ENCODE data around the gene LMO3.

LMO3 gene

DNA sequence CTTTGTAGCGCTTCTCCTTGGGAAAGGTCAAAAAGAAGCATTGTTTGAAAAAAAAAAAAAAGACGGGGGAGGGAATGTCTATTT lies at the start of gene LMO3:
Gene LMO3, minus strand, starts transcription at position 46 of the 84 bp plus-strand sequence. CDS start 5,302 bp downstream, outside the sequence.
- no peak for DNase-seq

DNA sequence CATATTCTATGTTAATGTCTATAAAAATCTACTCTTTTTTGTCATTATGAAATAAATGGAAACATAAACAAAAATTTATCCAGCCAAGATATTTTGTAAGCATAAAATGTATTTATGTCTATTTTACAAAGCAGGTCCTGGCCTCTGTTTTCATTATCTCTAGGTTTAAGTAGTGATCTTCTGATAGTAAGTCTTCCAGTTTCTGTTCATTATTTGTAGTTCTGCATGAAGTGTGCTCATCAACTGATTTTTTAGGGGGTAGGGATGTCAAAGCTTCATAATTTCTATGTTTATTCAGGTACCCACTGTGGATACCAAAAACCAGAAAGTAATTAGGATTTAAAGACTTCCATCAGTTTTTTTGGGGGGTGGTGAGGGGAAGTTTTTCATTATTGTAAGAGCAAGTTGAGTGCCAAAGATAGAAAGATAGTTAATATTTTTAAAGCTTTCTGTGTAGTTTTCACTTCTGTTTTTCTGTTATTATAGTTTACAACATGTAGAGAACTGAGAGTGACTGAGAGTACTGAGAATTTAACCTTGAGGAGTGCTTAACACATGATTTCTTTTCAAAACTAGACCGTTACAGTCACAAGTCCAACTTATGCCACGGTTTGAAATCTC lies 30.6 kb upstream of the LMO3 start:
- no peak for DNase-seq

DNA sequence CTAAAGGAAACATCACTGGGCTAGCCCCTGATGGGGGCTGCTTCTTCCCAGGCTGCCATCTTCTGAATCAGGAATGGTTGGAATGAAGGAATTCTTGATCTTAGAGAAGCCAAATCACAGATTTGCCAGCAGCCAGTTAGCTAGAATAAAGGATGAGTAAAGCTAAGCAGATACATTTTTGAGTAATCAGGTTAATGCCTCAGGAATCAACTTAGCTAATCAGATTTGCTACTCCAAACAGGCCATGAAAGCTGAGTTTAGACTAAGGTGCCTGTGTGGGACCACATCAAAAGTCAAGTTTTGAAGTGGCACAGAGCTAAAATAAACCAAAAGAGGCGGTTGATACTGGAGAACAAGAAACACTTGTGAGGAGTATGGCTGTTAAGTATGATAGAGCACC lies 28.8 kb upstream of the LMO3 start:
- DNase-seq: no peak

DNA sequence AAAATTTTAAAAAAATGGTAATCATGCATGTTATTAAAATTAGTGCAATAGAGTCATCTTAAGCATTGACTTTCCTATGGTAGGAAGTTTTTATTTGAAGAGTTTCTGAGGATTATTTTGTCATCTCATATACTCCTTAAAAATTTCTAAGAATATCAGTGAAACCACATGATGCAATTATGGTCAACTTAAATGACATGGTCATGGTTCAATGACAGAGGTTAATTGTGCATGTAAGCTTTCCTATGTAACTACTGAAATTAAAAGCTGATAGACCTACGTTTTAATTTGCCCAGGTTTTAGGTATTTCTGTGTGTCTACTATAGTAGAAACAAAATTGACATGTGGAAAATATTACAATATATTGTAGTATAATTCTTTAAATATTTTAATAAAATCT lies 21.0 kb upstream of the LMO3 start:
- no peak for DNase-seq

DNA sequence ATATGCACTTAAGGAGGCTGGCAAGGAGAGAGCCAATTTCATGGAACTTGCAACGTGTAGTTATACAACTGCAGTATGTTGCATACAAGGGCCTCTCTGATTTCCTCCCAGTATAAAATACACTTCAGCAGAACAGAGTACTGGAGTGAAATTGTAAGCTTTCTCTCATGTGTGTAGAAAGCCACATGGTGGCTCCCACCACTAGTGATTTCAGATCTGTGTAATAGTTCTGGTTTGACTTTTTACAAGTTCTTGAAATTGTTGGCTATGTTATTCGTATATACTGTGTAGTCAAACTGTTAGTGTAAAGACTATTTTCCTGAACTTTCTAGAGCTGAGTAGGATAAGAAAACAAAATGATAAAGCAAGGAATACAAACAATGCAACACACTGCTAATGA lies 16.4 kb upstream of the LMO3 start:
- DNase-seq: no peak

DNA sequence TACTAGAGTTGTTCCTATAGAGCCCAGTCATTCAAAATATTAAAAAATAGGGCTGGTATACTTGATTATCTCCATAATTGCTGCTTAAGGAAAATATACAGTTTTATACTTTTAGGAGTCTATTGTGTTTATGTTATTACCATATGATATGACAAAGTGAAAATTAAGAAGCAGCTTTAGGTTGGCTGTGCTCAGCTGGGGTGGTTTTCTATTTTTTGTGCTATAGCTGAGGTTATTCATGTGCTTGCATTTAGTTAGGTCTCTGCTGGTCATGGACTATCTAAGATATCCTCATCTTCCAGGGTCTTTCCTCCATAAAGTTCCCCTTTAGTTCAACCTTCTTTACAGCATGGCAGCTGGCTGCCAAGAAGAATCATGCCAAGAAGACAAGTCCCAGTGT lies 13.6 kb upstream of the LMO3 start:
- DNase-seq: no peak

DNA sequence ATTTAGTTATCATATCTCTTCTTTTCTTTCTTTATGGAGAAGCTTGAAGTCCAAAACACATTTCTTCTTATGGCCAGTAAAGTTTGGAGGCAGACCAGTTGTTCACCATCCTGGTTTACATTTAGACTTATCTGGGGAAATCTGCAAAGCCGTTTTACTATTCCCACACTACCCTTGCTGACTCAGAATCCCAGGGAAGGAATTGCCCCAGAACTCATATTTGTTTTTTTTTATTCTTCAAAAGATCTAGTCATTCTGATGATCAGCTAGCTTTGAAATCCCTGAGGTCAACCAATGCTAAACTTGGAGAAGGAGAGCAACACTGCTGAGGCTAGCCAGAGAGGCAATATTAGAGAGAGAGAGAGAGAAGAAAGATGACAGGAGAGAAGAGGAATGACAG lies 12.3 kb upstream of the LMO3 start:
- DNase-seq: no peak

DNA sequence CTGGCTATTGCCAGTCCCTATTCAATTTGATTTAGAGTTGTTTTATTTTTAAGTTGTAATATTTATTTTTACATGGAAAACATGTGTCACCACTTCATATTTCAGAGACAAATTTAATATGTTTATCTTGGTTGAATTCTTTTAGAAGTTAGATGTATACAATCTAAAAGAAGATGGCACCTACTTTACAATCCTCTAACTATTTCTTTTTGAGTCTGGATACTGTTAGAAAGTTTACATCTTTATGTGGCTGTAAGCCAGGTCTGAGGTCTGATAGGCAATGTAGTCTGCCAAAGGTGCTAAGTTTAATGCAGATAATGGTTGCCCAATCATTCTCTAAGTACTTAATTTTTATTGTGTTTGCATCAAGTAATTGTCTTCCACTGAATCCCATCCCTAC lies 7.2 kb upstream of the LMO3 start:
- no peak for DNase-seq

DNA sequence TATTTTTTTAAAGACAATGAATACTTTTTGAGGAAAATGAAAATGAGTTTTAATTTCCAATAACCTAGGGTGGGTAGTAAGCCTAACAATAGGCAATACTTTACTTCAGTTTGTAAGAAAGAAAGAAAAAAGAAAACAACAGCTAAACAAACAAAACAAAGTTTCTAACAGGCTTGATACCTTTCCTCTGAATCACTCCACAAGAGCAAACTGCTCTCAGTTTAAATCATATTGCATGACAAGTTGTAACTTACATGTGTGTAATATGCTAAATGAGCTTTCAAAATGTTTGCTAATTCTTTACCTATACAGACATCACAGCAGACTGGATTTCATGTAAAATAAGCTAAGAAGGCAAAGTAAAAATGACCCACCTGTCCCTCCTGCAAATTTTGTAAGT lies 6.7 kb upstream of the LMO3 start:
- DNase-seq: no peak

DNA sequence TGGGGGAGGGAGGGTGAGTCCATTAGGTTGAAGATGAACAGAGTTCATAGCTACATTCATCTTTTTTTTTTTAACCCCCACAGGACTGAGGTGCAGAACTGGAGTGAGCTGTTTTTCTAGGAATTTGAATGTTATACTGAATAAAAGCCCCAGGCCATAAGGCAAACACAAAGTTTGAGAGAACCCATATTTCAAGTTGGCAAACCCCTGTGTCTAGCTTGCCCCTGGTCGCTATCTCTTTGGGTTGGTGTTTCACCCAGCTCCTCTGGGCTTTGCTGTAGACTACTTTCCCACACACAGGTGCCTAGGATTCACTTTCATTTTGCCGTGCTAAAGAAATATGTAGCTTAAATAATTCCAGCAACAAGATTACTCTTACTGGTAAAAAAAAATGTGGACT lies 5.2 kb upstream of the LMO3 start:
- DNase-seq: no peak

DNA sequence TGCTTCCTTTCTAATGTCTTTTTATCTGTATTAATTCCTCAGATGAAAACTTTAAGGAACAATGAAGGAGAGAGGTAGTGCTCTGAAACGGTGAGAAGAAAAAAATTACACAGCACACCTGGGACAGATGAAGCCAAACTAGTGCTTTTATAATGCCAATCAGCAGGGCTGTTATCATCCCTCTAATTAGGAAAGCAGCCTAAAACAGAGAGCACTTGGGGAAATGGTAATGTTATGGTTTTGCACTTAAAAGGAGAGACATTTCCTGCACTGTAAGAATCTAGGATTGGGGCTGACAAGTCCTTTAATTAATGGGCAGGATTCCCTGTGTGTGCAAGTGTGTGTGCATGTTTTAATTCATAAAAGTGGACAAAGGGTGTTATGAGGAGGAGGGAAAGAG lies 4.8 kb upstream of the LMO3 start:
- DNase-seq: no peak

DNA sequence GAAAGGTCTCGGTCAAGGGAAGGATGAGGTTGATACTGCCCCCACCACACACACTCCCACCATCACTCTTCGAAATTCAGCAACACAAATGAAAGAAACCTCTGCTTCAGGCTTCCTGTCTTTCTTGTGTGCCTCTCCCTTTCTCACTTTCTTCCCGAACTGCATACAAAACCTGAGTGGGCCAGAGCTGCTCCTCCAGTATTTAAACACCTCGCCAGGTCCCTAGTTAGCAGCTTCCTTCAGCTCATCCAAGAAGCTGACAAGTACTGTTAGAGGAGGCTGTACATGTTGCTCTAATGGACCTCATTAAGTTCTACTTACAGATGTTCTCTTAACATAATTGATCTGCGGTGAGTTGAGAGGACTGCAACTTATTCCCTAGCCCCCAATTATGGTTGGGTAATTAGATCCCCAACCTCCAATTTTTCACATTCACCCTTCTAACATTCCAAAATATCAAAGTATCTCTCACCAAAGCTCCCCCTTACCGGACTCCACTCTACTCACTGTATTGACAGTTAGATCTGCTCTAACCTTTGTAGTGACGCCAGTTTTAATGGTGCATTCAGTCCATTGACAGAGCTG lies 4.1 kb upstream of the LMO3 start:
- no peak for DNase-seq

DNA sequence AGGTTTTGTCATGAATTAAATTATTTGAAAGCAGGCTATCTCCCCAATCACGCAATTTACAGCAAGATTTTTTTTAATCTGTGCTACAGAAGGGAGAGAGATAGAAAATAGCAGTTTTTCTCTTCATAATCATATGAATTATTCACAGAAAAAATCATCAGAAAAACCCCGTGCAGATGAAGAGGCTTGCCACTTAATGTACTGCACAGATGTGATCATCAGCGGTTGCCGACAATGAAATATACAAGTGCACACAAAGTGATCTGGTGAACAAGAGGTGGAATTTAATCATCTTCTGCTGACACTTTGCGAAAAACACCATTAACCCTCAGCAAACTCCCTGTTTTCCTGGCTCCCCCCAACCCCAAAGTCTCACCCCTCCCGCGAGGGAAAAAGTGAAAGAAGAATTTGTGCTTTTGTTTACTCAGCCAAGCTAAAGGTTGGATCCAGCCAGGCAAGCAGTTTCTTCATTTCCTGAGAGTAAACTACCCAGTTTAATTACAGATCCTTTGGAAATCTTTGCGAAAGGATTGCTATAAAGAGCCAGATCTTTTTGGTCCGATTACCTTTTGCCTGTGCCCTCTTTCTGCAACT lies 3.1 kb upstream of the LMO3 start:
- DNase-seq: no peak

DNA sequence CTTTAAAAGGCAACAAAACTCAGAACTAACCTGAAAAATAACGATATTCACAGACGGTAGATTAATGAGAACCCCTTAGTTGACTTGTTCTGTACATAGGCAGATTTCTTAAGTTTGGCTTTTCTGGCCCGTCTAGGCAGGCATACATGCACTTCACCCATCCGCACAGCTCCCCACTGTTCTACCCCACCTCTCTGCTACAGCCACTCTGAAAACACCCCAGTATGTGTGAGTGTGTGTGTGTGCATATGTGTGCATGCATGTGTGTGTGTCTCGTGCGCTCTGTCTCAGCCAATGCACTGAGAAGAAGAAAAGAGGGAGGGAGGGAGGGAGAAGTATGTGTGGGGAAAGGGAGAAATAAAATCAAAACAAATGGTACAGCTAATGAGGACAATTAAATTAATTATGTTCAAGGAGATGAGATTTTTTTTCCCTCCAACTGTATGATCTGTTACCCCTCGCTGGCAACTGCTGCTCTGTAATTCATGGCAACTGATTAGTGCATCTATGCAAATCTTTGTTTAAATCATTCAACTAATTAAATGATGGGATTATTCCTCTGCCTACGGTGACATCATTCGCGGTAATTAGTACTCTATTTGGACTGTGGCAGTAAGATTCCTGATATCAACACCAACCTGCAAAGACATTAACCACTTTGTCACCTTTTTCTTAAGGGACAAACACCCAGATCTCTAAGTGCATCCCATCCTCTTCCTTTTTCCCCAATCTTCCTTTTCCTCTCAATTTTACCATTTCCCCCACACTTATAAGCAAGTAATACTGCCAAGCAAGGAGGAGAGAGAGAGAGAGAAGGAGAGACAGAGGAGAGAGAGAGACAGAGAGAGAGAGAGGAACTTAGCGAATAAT lies 2.2 kb upstream of the LMO3 start:
- DNase-seq: no peak

DNA sequence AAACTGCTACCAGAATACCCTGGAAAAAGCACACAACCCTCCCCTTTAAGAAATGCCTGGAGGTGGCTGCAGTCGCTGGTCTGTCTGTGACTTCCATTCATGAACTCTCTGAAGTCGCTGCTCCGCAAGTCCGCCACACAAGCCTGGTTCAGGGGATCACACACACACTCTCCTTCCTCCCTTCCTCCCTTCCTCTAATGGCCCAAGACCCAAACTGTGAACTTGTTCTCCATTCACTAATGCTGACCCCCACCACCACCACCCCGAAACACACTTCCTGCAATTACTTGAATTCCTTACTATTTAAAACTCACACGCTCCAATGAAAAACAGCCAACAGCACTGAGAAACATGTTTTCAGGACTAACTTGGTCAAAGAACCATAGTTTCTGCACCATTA lies 1.0 kb upstream of the LMO3 start:
- no peak for DNase-seq

DNA sequence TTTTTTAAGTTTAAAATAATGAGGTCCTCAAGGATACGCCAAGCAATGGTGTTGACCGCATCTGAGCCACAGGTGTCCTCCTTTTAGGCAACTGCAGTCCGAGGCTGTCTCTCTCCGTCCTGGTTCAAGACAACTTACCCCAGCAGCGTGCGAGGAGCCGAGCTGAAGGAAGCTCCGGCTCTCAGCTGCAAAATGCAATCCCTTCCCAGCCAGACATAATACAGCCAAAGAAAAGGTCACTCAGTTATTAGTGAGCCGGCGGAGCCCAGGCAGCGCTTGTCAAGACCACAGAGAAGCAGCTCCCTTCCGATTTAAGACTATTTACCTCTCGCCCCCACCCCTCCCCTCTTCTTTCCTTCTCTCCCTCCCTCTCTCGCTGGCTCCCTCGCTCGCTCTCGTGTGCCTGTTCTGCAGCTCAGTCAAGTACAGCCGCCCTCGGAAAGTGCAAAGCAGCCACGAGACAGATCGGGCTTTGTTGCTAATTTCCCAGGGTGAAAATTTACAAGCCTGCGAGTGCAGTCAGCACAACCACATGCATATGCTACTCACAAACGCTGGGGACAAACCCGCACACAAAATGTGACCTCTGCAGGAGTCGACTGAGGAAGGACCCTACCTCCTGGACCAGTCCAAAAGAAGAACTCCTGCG lies 363 bp upstream of the LMO3 start:
- DNase-seq: no peak

DNA sequence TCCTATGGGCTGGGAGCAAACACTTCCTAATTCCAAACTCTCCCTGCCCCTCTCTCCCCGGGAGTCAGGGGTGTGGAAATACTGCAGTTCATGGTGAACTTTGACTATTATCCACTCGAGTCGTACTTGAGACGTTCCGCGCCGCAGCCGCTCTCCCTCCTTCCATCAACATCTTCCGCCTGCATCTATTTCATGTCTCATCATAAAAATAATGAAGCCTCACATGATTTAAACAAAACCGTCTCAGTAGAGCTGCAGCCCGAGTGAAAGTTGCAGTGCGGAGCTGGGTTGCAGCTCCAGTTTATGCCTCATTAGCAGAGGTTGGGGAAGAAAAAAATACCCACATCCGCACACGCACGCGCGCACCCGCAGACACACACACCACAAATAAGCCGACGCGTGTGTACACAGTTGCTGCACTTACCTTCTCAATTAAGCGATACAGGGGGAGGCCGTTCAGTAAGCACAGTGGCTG lies 283 bp downstream of the LMO3 start:
- no peak for DNase-seq

DNA sequence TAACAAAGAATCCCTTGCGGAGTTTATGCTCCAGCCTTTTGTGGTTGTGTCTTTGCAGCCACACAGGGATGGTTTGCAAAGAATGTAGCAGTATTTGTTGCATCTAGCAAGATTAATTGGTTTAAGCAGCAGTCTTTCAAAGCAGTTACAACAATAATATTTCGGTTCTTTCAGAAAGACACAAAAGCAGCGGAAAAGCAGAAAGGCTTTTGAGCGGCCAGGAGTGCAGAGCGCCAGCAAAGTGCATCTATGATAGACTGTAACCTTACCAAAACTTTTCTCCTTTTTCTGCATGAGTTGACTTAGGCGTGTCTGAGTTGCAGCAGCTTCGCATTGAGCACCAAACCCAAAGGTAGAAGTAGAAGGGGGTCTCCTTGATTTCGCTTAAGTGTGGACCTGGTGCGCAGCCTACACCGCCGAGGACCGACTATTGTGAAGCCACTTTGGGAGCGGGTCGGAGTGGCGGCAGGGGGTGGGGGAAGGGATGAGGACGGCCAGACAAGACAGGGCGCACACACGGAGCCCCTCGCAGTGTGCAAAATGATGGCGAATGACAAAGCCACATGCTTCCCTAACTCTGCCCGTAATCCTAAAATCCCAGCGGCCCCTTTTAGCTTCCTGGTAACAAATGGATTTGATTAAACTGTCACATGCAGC lies 1.2 kb downstream of the LMO3 start:
- DNase-seq: no peak

DNA sequence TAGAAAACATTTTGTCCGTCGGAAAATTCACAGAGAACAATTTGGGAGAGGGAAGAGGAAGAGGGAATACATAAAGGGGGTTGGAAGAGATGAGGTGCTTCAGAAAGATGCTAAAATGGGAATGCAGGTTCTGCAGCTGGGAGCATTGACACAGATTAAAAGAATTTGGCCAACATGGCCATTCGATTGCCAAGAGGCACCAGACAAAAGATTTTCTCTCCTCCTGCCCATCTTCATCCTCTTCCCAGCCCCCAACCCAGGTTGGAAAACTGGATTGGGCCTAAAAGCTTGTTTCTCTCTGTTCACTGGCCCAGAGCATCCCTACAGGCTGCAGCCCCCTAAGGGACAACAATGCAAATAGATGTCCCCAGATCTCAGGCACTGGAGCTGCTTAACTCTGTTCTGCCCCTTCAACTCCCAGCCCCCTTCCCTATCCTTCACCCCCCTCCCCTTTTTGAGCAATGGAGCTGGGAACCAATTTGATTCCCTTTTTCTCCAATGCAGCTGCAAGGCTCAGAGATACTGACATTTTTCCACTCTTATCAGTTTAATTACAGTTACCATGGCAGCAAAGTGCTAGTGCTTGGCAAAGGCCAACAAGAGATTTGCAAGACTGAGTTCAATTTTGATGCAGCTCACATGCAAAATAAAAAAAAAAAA lies 1.9 kb downstream of the LMO3 start:
- DNase-seq: no peak

DNA sequence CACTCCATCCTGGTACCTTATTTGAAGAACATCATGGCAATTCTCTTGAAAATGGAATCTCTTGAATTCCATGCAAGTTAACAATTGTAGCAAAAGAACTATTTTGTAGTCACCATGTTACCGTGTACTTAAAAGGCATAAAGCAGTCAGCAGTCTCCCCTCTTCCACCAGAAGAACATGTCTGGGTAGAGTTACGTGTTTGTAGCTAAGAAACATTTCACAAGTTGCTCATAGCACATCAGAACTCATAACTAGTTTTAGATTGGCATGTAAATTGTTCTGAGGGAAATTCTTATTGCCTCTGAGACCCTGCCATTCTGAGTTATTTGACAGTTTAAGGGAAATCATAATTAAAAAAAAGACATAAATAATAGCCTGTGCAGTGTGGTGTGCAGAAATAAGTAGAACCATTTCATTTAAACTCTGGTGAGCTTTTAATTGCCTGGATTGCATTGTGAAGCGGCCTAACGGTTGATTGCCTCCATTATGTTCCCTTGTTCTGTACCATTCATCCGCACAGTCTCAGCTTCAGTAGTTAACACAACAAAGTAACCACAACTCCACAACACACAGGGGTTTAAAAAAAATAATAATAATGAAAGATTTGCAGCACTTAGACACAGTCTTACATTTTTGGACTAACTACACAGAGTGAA lies 2.6 kb downstream of the LMO3 start:
- no peak for DNase-seq

DNA sequence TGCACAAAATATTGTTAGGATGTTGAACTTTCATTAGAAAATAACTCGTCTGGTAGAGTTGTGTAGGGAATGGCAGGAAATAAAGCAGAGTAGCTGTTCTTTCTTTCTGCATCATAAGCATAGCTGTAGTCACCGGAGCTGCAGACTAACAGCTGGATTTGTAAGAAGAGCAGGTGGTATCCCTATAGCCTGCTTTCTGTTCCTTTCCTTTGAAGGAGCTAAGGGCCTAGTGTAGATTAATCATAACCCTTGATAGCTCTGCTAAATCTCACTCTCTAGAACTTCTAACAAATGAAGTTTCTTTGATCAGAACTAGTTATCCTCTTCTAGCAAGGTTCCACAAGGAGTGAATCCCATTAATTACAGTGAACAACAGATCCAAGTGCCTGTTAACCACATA lies 3.5 kb downstream of the LMO3 start:
- DNase-seq: no peak

DNA sequence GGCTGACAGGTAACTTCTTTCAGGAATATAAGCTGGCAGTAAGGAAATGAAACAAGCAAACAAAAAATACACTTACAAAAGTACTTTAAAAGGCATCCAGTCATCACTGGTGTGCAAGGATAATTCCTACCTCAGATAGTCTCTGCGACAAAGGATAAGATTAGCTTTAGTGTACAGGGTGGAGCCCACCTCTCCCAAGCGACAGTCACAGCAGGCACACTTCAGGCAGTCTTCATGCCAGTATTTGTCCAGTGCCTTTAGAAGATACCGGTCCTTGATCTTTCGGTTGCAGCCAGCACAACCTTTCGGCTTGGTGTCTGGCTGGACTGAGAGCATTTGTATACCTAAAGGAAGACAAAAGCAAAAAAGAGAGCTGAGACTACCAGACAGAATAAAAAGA lies 5.4 kb downstream of the LMO3 start:
- DNase-seq: no peak
